Subcutaneous adipose tissue (tissue), 4 donors: ENCODE data around the gene PPP2R3B. TPM values are rescaled to one million over a fixed set of nuclear protein-coding genes. Genes with fewer than 3 reads are reported as not detected.

ENCODE experiments used
- total RNA-seq, 4 donors: library from RNA; depleted of rRNA; stranded (reverse); fragments of >200 nt; gene quantifications; one replicate each; pipeline ENCODE4 v1.1.0, GENCODE V29; 2016
- TF ChIP-seq, protein P1 (sequence below): fragments of 450-650 bp; IDR thresholded peaks from one replicate; pipeline ENCODE4 v1.5.1; 2016; ENCODE audit warnings: low read depth, mild to moderate bottlenecking, control low read depth, antibody characterized with exemption, moderate library complexity

PPP2R3B gene
- total RNA-seq, 4 donors from 2014 or later: 5.9 to 23.2 (median 8.3) TPM

DNA sequence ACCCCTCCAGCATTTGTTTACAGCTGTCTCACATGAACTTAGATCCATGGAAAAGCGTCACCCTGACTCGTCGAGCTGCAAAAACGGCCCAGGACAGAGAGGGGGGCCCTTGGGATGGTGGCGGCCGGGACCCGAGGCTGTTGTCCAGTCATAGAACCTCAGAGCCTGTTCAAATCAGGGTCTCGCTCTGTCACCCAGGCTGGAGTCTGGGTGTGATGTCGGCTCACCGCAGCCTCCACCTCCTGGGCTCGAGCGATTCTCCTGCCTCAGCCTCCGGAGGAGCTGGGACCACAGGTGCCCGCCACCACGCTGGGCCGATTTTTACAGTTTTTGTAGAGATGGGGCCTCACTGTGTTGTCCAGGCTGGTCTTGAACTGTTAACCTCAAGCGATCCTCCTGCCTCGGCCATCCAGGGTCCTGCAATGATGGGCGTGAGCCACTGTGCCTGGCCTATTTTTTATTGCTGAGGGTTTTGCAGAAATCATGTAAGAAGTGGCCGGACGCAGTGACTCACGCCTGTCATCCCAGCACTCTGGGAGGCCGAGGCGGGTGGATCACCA is 42.6 kb upstream of the PPP2R3B start:
- TF ChIP-seq, protein P1, sequence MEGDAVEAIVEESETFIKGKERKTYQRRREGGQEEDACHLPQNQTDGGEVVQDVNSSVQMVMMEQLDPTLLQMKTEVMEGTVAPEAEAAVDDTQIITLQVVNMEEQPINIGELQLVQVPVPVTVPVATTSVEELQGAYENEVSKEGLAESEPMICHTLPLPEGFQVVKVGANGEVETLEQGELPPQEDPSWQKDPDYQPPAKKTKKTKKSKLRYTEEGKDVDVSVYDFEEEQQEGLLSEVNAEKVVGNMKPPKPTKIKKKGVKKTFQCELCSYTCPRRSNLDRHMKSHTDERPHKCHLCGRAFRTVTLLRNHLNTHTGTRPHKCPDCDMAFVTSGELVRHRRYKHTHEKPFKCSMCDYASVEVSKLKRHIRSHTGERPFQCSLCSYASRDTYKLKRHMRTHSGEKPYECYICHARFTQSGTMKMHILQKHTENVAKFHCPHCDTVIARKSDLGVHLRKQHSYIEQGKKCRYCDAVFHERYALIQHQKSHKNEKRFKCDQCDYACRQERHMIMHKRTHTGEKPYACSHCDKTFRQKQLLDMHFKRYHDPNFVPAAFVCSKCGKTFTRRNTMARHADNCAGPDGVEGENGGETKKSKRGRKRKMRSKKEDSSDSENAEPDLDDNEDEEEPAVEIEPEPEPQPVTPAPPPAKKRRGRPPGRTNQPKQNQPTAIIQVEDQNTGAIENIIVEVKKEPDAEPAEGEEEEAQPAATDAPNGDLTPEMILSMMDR: no peak

DNA sequence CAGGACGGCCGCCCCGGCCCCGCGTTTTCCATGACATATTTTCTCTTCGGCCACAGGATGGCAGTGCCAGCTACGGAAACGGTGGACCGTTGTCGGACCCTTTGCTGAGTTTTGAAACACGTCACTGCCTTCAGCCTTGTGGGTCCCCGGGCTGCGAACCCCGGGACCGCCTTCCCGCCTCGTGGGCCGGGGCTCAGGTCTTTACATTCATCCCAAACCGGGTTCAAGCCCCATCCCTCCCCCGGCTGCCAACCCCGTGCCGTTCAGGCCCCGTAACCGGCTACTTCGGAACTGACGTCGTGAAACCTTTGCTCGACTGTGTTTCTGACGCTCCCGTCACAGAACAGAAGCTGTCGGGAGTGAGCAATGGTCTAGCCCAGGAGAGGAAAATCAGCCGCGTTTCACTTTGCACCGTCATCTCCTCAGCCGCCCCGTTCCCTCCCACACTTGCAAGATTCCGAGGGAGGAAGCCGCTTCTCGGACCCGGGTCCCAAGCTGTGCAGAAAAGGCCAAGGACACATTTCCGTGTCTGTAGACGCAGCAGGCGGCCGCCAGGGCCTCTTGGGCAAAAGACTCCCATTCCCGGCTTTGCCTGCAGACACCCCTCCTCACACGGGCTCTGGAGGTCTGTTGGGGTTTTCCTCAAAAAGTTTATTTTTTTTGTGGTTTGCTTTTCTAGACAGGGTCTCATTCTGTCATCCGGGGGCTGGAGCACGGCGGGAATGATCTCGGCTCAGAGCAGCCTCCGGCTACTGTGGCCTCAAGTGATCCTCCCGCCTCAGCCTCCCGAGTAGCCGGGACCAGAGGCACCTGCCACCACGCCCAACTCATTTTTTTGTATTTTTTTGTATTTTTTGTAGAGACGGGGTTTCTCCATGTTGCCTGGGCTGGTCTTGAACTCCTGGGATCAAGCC is 41.4 kb upstream of the PPP2R3B start:
- TF ChIP-seq, protein P1: no peak

DNA sequence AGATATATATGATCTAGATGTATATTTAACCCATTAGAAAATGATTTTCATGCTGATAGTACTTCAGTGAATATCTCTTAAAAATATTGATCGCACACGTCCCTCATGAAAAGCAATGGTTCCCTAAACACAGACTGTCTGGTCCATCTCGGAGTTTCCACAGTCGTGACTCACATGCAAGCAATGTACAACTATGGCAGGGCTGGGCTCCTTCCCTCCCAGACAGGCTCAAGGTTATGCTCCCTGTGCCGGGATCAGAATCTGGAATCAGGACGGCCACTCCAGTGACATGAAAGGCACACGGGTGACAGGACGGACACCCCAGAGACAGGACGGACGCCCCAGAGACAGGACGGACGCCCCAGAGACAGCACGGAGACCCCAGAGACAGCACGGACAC is 40.2 kb upstream of the PPP2R3B start:
- TF ChIP-seq, protein P1: no peak

DNA sequence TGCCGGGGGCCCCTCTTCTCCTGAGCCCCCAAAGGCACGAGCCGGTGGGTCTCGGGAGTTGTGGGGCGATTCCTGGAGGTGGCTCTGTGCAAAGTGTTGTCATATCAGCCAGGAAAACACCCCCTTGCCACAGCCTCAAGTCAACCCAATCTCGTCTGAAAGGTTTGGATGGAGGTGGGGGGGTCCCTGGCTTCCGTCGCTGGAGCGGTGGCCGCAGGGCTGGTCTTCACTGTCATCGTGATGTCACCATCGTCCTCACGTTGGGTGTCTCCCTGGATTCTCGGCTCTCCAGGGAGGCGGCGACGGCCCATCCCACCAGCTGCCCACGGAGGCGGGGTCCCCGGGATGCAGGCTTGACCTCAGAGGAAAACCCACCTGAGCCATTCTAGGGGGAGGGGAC is 38.3 kb upstream of the PPP2R3B start:
- TF ChIP-seq, protein P1: no peak

DNA sequence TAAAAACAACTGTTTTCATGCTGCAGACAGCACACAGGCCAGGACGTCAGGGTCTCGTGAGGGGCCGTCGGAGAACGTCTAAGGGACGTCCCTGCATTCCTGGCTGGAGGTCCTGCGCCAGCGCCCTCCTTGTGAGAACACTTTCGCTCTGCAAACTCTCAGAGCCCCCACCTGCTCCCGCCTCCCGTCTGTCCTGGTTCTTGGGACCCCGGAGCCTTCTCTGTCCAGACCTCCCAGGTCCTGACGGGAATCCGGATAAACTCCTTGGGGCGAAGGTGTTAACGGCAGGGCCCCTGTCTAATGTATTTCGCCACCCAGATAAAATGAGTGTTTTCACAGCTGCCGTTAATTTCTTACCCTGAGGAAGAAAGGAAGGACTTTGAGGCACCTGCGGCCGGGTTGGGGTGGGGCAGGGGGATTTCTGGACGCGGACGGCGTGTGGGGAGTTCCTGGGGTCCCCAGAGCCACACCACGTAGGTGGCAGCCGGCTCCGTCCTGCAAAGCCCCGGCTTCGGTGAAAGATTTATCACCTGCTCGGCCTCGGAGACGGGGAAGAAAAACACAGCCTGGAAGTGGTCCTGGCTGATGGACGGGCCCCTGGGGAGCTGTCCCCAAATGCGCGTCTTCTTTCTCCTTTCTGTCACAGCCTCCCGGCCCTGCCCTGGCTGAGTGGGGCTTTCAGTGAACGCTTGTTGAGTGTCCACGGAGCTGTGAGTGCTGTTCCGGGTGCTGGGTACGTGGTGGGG is 35.1 kb upstream of the PPP2R3B start:
- TF ChIP-seq, protein P1: no peak

DNA sequence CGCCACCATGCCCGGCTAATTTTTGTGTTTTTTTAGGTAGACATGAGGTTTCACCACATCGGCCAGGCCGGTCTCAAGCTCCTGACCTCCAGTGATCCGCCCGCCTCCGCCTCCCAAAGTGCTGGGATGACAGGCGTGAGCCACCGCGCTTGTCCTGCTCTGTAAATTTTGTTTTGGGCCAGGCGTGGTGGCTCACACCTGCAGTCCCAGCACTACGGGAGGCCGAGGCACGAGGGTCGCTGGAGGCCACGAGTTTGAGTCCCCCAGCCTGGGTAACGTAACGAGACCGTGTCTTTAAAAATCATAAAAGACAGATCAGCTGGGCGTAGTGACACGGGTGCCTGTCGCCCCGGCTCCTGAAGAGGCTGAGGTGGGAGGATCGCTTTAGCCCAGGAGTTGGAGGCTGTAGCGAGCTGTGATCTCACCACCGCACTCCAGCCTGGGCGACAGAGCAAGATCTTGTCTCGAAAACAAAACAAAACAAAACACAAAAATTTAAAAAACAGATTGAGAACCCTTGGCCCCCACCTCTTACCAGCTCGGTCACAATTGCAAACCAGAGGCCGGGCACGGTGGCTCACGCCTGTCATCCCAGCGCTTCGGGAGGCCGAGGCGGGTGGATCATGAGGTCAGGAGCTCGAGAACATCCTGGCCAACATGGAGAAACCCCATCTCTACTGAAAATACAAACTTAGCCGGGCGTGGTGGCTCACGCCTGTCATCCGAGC is 34.0 kb upstream of the PPP2R3B start:
- TF ChIP-seq, protein P1: no peak
